DND-41 (cell line): ENCODE data around the gene PRELID1.

Experiments used
- EZH2 ChIP-seq: IDR thresholded peaks from 3 replicates; pipeline ENCODE4 v1.6.1; 2012; ENCODE audit warnings: borderline replicate concordance, low read depth, mild to moderate bottlenecking, moderate library complexity, low read length, inconsistent platforms; ENCODE audit not compliant: severe bottlenecking
- TF ChIP-seq, protein P1 (sequence below): IDR thresholded peaks from 2 replicates; pipeline ENCODE4 v1.5.1; 2012; ENCODE audit warnings: borderline replicate concordance, low read length, moderate library complexity, mild to moderate bottlenecking; ENCODE audit not compliant: poor library complexity, severe bottlenecking; ENCODE audit errors: extremely low read depth

DNA sequence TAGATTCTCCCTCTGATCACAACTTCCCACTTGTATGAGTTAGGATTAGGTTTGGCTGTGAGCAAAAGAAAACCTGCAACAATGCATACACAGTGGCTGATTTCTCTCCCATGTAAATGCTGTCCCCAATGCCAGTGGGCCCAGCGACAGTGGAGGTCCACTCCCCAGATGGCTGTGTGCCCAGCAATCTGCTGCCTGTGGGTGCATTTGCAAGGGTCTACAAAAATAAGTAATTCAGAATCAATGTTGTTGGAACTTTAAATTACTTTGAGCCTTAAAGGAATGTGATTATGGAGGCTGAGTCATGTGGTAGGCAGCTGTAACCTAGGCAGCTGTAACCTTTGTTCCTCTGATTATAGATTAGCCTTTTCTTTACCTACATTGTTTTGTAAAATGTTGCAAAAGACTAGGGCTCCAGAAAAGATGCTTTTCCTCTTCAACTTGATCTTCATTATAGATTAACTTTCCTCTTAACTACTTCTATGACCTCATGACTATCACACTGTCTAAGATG, 22.3 kb downstream of the PRELID1 start:
- TF ChIP-seq, protein P1, sequence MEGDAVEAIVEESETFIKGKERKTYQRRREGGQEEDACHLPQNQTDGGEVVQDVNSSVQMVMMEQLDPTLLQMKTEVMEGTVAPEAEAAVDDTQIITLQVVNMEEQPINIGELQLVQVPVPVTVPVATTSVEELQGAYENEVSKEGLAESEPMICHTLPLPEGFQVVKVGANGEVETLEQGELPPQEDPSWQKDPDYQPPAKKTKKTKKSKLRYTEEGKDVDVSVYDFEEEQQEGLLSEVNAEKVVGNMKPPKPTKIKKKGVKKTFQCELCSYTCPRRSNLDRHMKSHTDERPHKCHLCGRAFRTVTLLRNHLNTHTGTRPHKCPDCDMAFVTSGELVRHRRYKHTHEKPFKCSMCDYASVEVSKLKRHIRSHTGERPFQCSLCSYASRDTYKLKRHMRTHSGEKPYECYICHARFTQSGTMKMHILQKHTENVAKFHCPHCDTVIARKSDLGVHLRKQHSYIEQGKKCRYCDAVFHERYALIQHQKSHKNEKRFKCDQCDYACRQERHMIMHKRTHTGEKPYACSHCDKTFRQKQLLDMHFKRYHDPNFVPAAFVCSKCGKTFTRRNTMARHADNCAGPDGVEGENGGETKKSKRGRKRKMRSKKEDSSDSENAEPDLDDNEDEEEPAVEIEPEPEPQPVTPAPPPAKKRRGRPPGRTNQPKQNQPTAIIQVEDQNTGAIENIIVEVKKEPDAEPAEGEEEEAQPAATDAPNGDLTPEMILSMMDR, result no peak
- TF ChIP-seq EZH2, result no peak
